Muscle layer of colon (tissue), 2 donors: ENCODE data around the gene XRCC1.
"Not testable (repeated sequence)": the region's sequence is repeated elsewhere in the genome, so short reads cannot be mapped to it uniquely, and the experiment has no call there.

ENCODE experiments used
- H3K27ac ChIP-seq: one replicate; pipeline ENCODE4 v1.7.0; 2013; ENCODE audit warnings: low read depth, mild to moderate bottlenecking, low read length, moderate library complexity
- H3K27me3 ChIP-seq, 2 donors: one replicate each; pipeline ENCODE4 v1.7.0; 2013; ENCODE audit warnings: low read length in 2 of 2, mild to moderate bottlenecking in 2 of 2; ENCODE audit not compliant: insufficient read depth in 2 of 2, control insufficient read depth in 1 of 2
- H3K36me3 ChIP-seq: one replicate; pipeline ENCODE4 v1.7.0; 2013; ENCODE audit warnings: mild to moderate bottlenecking, low read length; ENCODE audit not compliant: insufficient read depth
- H3K4me1 ChIP-seq: one replicate; pipeline ENCODE4 v1.7.0; 2013; ENCODE audit warnings: mild to moderate bottlenecking, low read length; ENCODE audit not compliant: insufficient read depth
- H3K4me3 ChIP-seq, 2 donors: one replicate each; pipeline ENCODE4 v1.7.0; 2013; ENCODE audit warnings: low read length in 2 of 2, low read depth in 1 of 2, mild to moderate bottlenecking in 1 of 2, moderate library complexity in 1 of 2
- H3K9ac ChIP-seq: one replicate; pipeline ENCODE4 v1.7.0; 2013; ENCODE audit warnings: low read length
- H3K9me3 ChIP-seq: one replicate; pipeline ENCODE4 v1.7.0; 2013; ENCODE audit warnings: mild to moderate bottlenecking, low read length
- donor health status: abdominal sarcoma.
- donor health status: Adenocarcinoma of cecum.

XRCC1 gene

GRCh38 chr19:43589678-43590077, 14.4 kb upstream of the XRCC1 start:
- Histone ChIP-seq H3K4me3 (no peak overlapping the region), H3K27me3 (no peaks in the 10 kb centered on the region), H3K9me3 (no peaks in the 10 kb centered on the region), H3K36me3 (peaks cover 25% of the 10 kb centered on the region), H3K9ac (no peak overlapping the region), H3K4me1 (peaks cover 15% of the 10 kb centered on the region), H3K27ac (no peak overlapping the region)

GRCh38 chr19:43589277-43589676, 13.9 kb upstream of the XRCC1 start:
- H3K4me1 ChIP-seq: peaks cover 11% of the 10 kb centered on the region
- H3K9me3 ChIP-seq: no peaks in the 10 kb centered on the region
- no peaks in the 10 kb centered on the region for H3K27me3 ChIP-seq
- H3K27ac ChIP-seq: no peak overlapping the region
- H3K4me3 ChIP-seq: no peak overlapping the region
- peaks cover 25% of the 10 kb centered on the region for H3K36me3 ChIP-seq
- no peak overlapping the region for H3K9ac ChIP-seq

- H3K36me3 ChIP-seq, H3K9me3 ChIP-seq, H3K27ac ChIP-seq, H3K4me3 ChIP-seq, H3K4me1 ChIP-seq, H3K9ac ChIP-seq, H3K27me3 ChIP-seq: not testable (repeated sequence)
Measured at GRCh38 chr19:43587029-43587428, 11.7 kb upstream of the XRCC1 start.

- Histone ChIP-seq H3K27ac (no peak overlapping the region), H3K9me3 (no peaks in the 10 kb centered on the region), H3K4me1 (peaks cover 6% of the 10 kb centered on the region), H3K9ac (no peak overlapping the region), H3K27me3 (no peaks in the 10 kb centered on the region), H3K36me3 (peaks cover 5% of the 10 kb centered on the region), H3K4me3 (no peak overlapping the region)
Measured at GRCh38 chr19:43586346-43586745, 11.0 kb upstream of the XRCC1 start.

- Histone ChIP-seq H3K9me3 (no peaks in the 10 kb centered on the region), H3K36me3 (no peaks in the 10 kb centered on the region), H3K4me3 (no peak overlapping the region), H3K27ac (no peak overlapping the region), H3K27me3 (no peaks in the 10 kb centered on the region), H3K4me1 (peaks cover 15% of the 10 kb centered on the region), H3K9ac (no peak overlapping the region)
Measured at GRCh38 chr19:43584484-43584883, 9.2 kb upstream of the XRCC1 start.

- no peaks in the 10 kb centered on the region for H3K27me3 ChIP-seq
- H3K27ac ChIP-seq: no peak overlapping the region
- H3K9ac ChIP-seq: no peak overlapping the region
- no peak overlapping the region for H3K4me3 ChIP-seq
- no peaks in the 10 kb centered on the region for H3K36me3 ChIP-seq
- H3K4me1 ChIP-seq: peaks cover 15% of the 10 kb centered on the region
- no peaks in the 10 kb centered on the region for H3K9me3 ChIP-seq
Measured at GRCh38 chr19:43582495-43582894, 7.2 kb upstream of the XRCC1 start.

GRCh38 chr19:43581467-43581866, 6.1 kb upstream of the XRCC1 start:
- peak overlapping the region; percentile 45 for H3K27ac ChIP-seq
- no peaks in the 10 kb centered on the region for H3K9me3 ChIP-seq
- H3K4me3 ChIP-seq: peak overlapping the region in 1 of 2 donors; percentile 88
- peaks cover 15% of the 10 kb centered on the region for H3K4me1 ChIP-seq
- H3K27me3 ChIP-seq: no peaks in the 10 kb centered on the region
- no peak overlapping the region for H3K9ac ChIP-seq
- H3K36me3 ChIP-seq: no peaks in the 10 kb centered on the region

GRCh38 chr19:43578787-43579186, 3.5 kb upstream of the XRCC1 start:
- Histone ChIP-seq H3K9ac (no peak overlapping the region), H3K4me1 (peaks cover 29% of the 10 kb centered on the region), H3K9me3 (no peaks in the 10 kb centered on the region), H3K27ac (no peak overlapping the region), H3K27me3 (no peaks in the 10 kb centered on the region), H3K36me3 (no peaks in the 10 kb centered on the region), H3K4me3 (no peak overlapping the region)

- no peak overlapping the region for H3K27ac ChIP-seq
- peaks cover 22% of the 10 kb centered on the region for H3K4me1 ChIP-seq
Measured at GRCh38 chr19:43575955-43576878, 890 bp upstream of the XRCC1 start.

GRCh38 chr19:43574424-43575155, 737 bp downstream of the XRCC1 start:
- no peaks in the 10 kb centered on the region for H3K9me3 ChIP-seq
- no peaks in the 10 kb centered on the region for H3K27me3 ChIP-seq
- peak overlapping the region; percentile 62 for H3K27ac ChIP-seq
- H3K9ac ChIP-seq: peak overlapping the region; percentile 92
- peaks cover 8% of the 10 kb centered on the region for H3K36me3 ChIP-seq
- peaks cover 14% of the 10 kb centered on the region for H3K4me1 ChIP-seq
- peak overlapping the region; percentile 47 to 95 for H3K4me3 ChIP-seq

More at GRCh38 chr19:43575955-43576878, 890 bp upstream of the XRCC1 start:
- peak overlapping the region in 1 of 2 donors; percentile 53 for H3K4me3 ChIP-seq
- no peaks in the 10 kb centered on the region for H3K27me3 ChIP-seq
- H3K9me3 ChIP-seq: no peaks in the 10 kb centered on the region
- peaks cover 8% of the 10 kb centered on the region for H3K36me3 ChIP-seq
- no peak overlapping the region for H3K9ac ChIP-seq

- Histone ChIP-seq H3K9me3 (no peaks in the 10 kb centered on the region), H3K27ac (no peak overlapping the region), H3K4me3 (no peak overlapping the region), H3K4me1 (peaks cover 14% of the 10 kb centered on the region), H3K27me3 (no peaks in the 10 kb centered on the region), H3K36me3 (peaks cover 8% of the 10 kb centered on the region), H3K9ac (no peak overlapping the region)
Measured at GRCh38 chr19:43572171-43572588, 3.1 kb downstream of the XRCC1 start.
